Adrenal gland (tissue), 12 donors: ENCODE data around the gene EML2. TPM values are rescaled to one million over a fixed set of nuclear protein-coding genes. Genes with fewer than 3 reads are reported as not detected.

Experiments
- DNase-seq, 7 donors: peaks; one replicate each; pipeline ENCODE4 v3.0.0-alpha.2; 2019 to 2020
- H3K27ac ChIP-seq, 5 donors: fragments of 200-600 bp; sonication (generic) in 4 of 5; 1 replicate in 3 of 5; 2 replicates in 2 of 5; pipeline versions ENCODE4 v1.5.1 to v1.8.0; 2016 to 2020; ENCODE audit warnings: mild to moderate bottlenecking in 1 of 5
- H3K27me3 ChIP-seq: fragments of 200-600 bp; 2 replicates; pipeline ENCODE4 v1.8.0; 2021
- H3K36me3 ChIP-seq, 2 donors: fragments of 200-600 bp; replicated peaks in 1 of 2; 1 replicate in 1 of 2; 2 replicates in 1 of 2; pipeline versions ENCODE4 v1.5.1 to v1.8.0; 2018 to 2022
- H3K4me1 ChIP-seq, 2 donors: fragments of 200-600 bp; replicated peaks in 1 of 2; 1 replicate in 1 of 2; 2 replicates in 1 of 2; pipeline versions ENCODE4 v1.5.1 to v1.8.0; 2018 to 2021
- H3K4me3 ChIP-seq, 4 donors: fragments of 200-600 bp; sonication (generic) in 3 of 4; one replicate each; pipeline ENCODE4 v1.5.1; 2016 to 2018
- H3K9me3 ChIP-seq, 3 donors: fragments of 200-600 bp; sonication (generic) in 1 of 3; replicated peaks in 1 of 3; 1 replicate in 2 of 3; 2 replicates in 1 of 3; pipeline versions ENCODE4 v1.5.1 to v1.8.0; 2016 to 2021
- POLR2A ChIP-seq, 2 donors: fragments of 450-650 bp; IDR thresholded peaks; one replicate each; pipeline ENCODE4 v1.6.1; 2017; ENCODE audit warnings: antibody characterized with exemption in 2 of 2, mild to moderate bottlenecking in 2 of 2, moderate library complexity in 1 of 2
- WGBS, 4 donors: extraction: QIAGEN DNeasy Blood & Tissue Kit in 2 of 4; methylation state at CpG; one replicate each; pipeline versions ENCODE4 v1.1.5 to v1.1.7; 2013 to 2017; 5-methylcytosine and 5-hydroxymethylcytosine counted together
- intact Hi-C, 2 donors: fragments of 100-400 bp; cut with DNase I; formaldehyde crosslinking; loops; one replicate each; pipeline versions ENCODE4 v1.14.1 to v1.15.0; 2022 to 2023
- polyA plus RNA-seq, 3 donors: library from polyadenylated mRNA; stranded (reverse); fragments of 200-250 nt in 2 of 3; fragments of 350-450 nt in 1 of 3; fragmentation: Illumina TruSeq in 1 of 3; extraction: RNeasy Lipid Tissue Mini Kit (QIAGEN cat#74804) in 1 of 3; gene quantifications; one replicate each; pipeline ENCODE4 v1.2.3, GENCODE V29; 2013 to 2014
- total RNA-seq, 9 donors: library from RNA; depleted of rRNA in 4 of 9; stranded (reverse); fragments of >200 nt in 4 of 9; fragments of 120-200 nt in 1 of 9; fragmentation: NEBNext Ultra II Directional in 1 of 9; extraction: Animal tissue kit (Norgen Biotek cat#: 25700) in 1 of 9; gene quantifications; one replicate each; pipeline versions ENCODE4 v1.1.0 to v1.2.4, GENCODE V29; 2013 to 2023
- TF ChIP-seq, protein P1 (sequence below), 6 experiments: fragments of 450-650 bp in 4 of 6; fragments of 200-600 bp in 2 of 6; sonication (generic) in 1 of 6; IDR thresholded peaks; 1 replicate in 5 of 6; 2 replicates in 1 of 6; pipeline versions ENCODE4 v1.5.1 to v1.8.0; 2016 to 2021; ENCODE audit warnings: antibody characterized with exemption in 6 of 6, mild to moderate bottlenecking in 2 of 6, moderate library complexity in 1 of 6
- donor health status: healthy with polysubstance abuse.
- donor health status: Bipolar disorder and iron deficiency.
- donor health status: DM: yes; HTN: yes; CAD: no.
- donor health status: DM: no; HTN: no; CAD: no.
- donor health status: DM: no; HTN: no; CAD: no.
- donor health status: DM: yes; HTN: yes; CAD: no.

Gene EML2
- total and polyA plus RNA-seq, 12 donors = 20.7 to 139 (median 83.9) TPM

- peak in 3 of 7 donors; percentile 30 to 39 (median 31) for DNase-seq
- Histone ChIP-seq H3K27me3 (peaks cover 22% of the 10 kb centered on the region), H3K27ac (no peak within 1 kb of the TSS), H3K4me1 (peaks cover 15 to 18% of the 10 kb centered on the region in 2 donors), H3K36me3 (no peaks in the 10 kb centered on the region), H3K9me3 (no peaks in the 10 kb centered on the region), H3K4me3 (peak within 1 kb of the TSS in 1 of 4 donors; percentile 45)
- 14 to 43% (median 19%) methylated on average over 6 to 15 of the region's 15 CpGs for WGBS, 4 donors
- TF ChIP-seq, protein P1, sequence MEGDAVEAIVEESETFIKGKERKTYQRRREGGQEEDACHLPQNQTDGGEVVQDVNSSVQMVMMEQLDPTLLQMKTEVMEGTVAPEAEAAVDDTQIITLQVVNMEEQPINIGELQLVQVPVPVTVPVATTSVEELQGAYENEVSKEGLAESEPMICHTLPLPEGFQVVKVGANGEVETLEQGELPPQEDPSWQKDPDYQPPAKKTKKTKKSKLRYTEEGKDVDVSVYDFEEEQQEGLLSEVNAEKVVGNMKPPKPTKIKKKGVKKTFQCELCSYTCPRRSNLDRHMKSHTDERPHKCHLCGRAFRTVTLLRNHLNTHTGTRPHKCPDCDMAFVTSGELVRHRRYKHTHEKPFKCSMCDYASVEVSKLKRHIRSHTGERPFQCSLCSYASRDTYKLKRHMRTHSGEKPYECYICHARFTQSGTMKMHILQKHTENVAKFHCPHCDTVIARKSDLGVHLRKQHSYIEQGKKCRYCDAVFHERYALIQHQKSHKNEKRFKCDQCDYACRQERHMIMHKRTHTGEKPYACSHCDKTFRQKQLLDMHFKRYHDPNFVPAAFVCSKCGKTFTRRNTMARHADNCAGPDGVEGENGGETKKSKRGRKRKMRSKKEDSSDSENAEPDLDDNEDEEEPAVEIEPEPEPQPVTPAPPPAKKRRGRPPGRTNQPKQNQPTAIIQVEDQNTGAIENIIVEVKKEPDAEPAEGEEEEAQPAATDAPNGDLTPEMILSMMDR (IDR thresholded peaks at IDR 0.05) = no peak
- intact Hi-C loops = no loop called here
These were observed 28.6 kb upstream of the EML2 start, which contains the start of gene GIPR for GRCh38 chr19:45667620-45668341. Gene GIPR, plus strand, starts transcription at chr19:45668221. Its CDS starts 1,300 bp downstream, at chr19:45669521.

- peaks cover 8% of the 10 kb centered on the region for H3K27me3 ChIP-seq
- H3K4me1 ChIP-seq = peaks cover 15% of the 10 kb centered on the region in 2 donors
- TF ChIP-seq, protein P1 (IDR thresholded peaks at IDR 0.05) = no peak
- no peak for TF ChIP-seq POLR2A (IDR thresholded peaks at IDR 0.05)
- no peak for DNase-seq
- intact Hi-C loops = no loop called here
- no peaks in the 10 kb centered on the region for H3K36me3 ChIP-seq
- no peak overlapping the region for H3K27ac ChIP-seq
- H3K4me3 ChIP-seq = no peak overlapping the region
- no peaks in the 10 kb centered on the region for H3K9me3 ChIP-seq
- 54 to 79% (median 63%) methylated on average over 7 of the region's 7 CpGs for WGBS, 4 donors
These were observed 25.4 kb upstream of the EML2 start for GRCh38 chr19:45664575-45664974.

DNA sequence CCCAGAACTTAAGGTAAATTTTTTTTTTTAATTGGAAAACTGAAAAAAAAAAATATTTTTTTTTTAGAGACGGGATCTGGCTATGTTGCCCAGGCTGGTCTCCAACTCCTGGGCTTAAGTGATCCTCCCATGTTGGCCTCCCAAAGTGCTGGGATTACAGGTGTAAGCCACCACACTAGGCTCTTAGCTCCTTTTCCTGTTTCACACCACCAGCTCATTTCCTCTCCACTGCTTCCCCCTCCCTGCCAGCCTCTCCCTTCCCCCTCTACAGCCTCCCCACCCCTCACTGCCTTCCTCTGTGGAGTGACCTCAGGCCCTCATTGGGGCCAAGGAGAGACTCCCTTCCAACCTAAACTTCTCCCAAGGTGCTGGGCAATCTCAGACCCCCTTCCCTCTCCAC lies 24.6 kb upstream of the EML2 start:
- no peak overlapping the region for H3K27ac ChIP-seq
- H3K27me3 ChIP-seq = peaks cover under 1% of the 10 kb centered on the region
- H3K4me1 ChIP-seq = peaks cover 7 to 10% of the 10 kb centered on the region in 2 donors
- no peaks in the 10 kb centered on the region for H3K9me3 ChIP-seq
- H3K36me3 ChIP-seq = no peaks in the 10 kb centered on the region
- DNase-seq = no peak
- WGBS, 4 donors = 75 to 94% (median 92%) methylated on average over 1 of the region's 1 CpG
- TF ChIP-seq POLR2A (IDR thresholded peaks at IDR 0.05) = no peak
- no peak overlapping the region for H3K4me3 ChIP-seq
- intact Hi-C loops = no loop called here

- H3K9me3 ChIP-seq = no peaks in the 10 kb centered on the region
- intact Hi-C loops = no loop called here
- TF ChIP-seq, protein P1 (IDR thresholded peaks at IDR 0.05) = no peak
- no peak for TF ChIP-seq POLR2A (IDR thresholded peaks at IDR 0.05)
These were observed 21.4 kb upstream of the EML2 start for GRCh38 chr19:45660636-45661035.

More at GRCh38 chr19:45660636-45661035, 21.4 kb upstream of the EML2 start:
- Histone ChIP-seq H3K4me1 (no peaks in the 10 kb centered on the region), H3K4me3 (no peak overlapping the region), H3K27ac (no peak overlapping the region), H3K36me3 (no peaks in the 10 kb centered on the region), H3K27me3 (no peaks in the 10 kb centered on the region)
- DNase-seq = no peak
- 52 to 67% (median 57%) methylated on average over 5 to 8 of the region's 8 CpGs for WGBS, 4 donors
